Measurements from ENCODE around the gene HOXD8.

HOXD8 gene

DNA sequence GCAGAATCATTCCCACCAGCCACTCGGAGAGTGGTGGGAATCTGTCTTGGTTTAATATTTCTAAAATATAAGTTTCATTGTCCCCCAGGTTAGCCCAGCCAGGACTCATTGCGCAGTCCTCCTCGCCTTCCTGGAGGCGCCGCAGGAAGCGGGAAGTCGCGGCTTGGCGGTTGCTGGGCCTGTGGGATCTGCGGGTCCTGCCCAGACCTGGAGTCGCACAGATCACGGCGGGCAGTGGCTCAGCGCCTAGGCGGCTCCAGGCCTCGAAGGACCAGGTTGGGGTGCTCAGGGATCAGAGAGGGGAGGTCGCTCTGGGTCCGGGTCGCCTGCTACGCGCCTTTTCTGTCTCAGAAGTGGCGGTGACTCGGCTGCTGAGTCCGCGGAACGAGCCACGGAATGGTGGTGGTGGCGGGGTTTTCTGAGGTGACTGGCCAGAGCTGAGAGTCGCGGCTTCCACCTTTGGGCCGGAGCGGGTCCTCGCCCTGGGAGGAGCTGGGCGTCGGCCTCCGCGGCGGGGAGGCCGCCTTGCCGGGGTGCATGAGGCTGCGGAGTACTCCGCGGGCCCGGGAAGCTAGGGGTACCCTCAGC lies 30.3 kb downstream of the HOXD8 start:
- no peak for TF ChIP-seq EZH2phosphoT487 (conservative IDR thresholded peaks at IDR 0.05; ENCODE audit: low read length)
- TF ChIP-seq, protein P1, sequence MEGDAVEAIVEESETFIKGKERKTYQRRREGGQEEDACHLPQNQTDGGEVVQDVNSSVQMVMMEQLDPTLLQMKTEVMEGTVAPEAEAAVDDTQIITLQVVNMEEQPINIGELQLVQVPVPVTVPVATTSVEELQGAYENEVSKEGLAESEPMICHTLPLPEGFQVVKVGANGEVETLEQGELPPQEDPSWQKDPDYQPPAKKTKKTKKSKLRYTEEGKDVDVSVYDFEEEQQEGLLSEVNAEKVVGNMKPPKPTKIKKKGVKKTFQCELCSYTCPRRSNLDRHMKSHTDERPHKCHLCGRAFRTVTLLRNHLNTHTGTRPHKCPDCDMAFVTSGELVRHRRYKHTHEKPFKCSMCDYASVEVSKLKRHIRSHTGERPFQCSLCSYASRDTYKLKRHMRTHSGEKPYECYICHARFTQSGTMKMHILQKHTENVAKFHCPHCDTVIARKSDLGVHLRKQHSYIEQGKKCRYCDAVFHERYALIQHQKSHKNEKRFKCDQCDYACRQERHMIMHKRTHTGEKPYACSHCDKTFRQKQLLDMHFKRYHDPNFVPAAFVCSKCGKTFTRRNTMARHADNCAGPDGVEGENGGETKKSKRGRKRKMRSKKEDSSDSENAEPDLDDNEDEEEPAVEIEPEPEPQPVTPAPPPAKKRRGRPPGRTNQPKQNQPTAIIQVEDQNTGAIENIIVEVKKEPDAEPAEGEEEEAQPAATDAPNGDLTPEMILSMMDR (IDR thresholded peaks at IDR 0.05; ENCODE audit: insufficient read depth, low read length, poor library complexity, severe bottlenecking): no peak
- no peak overlapping the region for H2AFZ ChIP-seq (ENCODE audit: low read depth, low read length, severe bottlenecking)

DNA sequence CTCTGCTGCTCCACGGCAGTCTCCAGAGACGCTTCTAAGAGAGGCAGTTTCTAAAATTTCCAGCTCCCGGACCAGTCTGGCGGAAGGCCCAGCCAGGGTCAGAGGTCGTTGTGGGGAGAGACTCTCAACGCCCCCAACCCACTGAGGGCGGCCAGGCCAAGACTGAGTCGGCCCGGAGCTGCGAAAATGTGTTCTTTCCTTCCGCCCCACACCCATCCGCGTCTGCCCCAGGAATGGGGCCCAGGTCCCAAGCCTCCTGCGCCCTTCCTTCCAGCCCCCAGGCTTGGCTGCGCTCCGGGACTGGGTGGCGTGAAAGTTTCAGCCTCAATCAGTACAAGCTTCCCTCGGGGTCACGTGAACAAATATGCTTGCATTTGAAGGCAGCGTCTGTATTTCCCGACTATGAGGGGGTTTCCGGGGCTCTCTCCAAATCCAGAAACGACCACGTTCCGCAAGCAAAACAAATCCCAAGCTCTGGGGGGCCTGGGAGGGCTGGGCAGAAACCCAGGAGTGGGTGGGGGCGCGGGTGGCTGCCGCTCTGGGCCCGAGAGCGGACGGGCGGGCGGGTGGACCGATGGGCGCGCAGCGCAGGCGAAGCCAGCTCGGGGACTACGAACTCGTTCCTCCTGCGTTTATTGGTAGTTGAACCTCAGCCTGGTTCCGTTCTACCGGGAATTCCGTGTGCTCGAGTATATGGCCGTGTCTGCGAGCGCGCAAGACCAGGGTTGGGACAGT lies 30.9 kb downstream of the HOXD8 start:
- Histone ChIP-seq H3K4me3 (ENCODE audit: insufficient read depth, low read length, poor library complexity, severe bottlenecking) (no peak overlapping the region), H4K20me1 (ENCODE audit: low read depth, low read length) (no peaks in the 10 kb centered on the region), H3K36me3 (ENCODE audit: low read length) (no peaks in the 10 kb centered on the region), H3F3A (ENCODE audit: insufficient read depth) (no peaks in the 10 kb centered on the region), H3K27me3 (ENCODE audit: low read length) (no peaks in the 10 kb centered on the region), H3K9me2 (replicated peaks; ENCODE audit: insufficient read depth, low read length) (no peaks in the 10 kb centered on the region), H2AFZ (ENCODE audit: low read depth, low read length, severe bottlenecking) (no peak overlapping the region), H3K4me2 (ENCODE audit: low read depth, low read length, poor library complexity, severe bottlenecking) (no peak overlapping the region), H3K9me3 (ENCODE audit: insufficient read depth, low read length) (no peaks in the 10 kb centered on the region), H3K9ac (ENCODE audit: low read length) (no peak overlapping the region), H3K27ac (ENCODE audit: low read depth, low read length) (no peak overlapping the region), H3K79me2 (ENCODE audit: insufficient read depth, low read length) (no peaks in the 10 kb centered on the region)
- TF ChIP-seq, protein P1 (IDR thresholded peaks at IDR 0.05; ENCODE audit: insufficient read depth, low read length, poor library complexity, severe bottlenecking): no peak
- no peak for TF ChIP-seq EZH2phosphoT487 (conservative IDR thresholded peaks at IDR 0.05; ENCODE audit: low read length)

More for the DNA sequence above, 30.3 kb downstream of the HOXD8 start:
- Histone ChIP-seq H3K27ac (ENCODE audit: low read depth, low read length) (no peak overlapping the region), H3K27me3 (ENCODE audit: low read length) (no peaks in the 10 kb centered on the region), H3K4me2 (ENCODE audit: low read depth, low read length, poor library complexity, severe bottlenecking) (no peak overlapping the region), H4K20me1 (ENCODE audit: low read depth, low read length) (no peaks in the 10 kb centered on the region), H3F3A (ENCODE audit: insufficient read depth) (no peaks in the 10 kb centered on the region), H3K79me2 (ENCODE audit: insufficient read depth, low read length) (no peaks in the 10 kb centered on the region), H3K36me3 (ENCODE audit: low read length) (no peaks in the 10 kb centered on the region), H3K9me2 (replicated peaks; ENCODE audit: insufficient read depth, low read length) (no peaks in the 10 kb centered on the region), H3K9ac (ENCODE audit: low read length) (no peak overlapping the region), H3K4me3 (ENCODE audit: insufficient read depth, low read length, poor library complexity, severe bottlenecking) (no peak overlapping the region), H3K9me3 (ENCODE audit: insufficient read depth, low read length) (no peaks in the 10 kb centered on the region)

DNA sequence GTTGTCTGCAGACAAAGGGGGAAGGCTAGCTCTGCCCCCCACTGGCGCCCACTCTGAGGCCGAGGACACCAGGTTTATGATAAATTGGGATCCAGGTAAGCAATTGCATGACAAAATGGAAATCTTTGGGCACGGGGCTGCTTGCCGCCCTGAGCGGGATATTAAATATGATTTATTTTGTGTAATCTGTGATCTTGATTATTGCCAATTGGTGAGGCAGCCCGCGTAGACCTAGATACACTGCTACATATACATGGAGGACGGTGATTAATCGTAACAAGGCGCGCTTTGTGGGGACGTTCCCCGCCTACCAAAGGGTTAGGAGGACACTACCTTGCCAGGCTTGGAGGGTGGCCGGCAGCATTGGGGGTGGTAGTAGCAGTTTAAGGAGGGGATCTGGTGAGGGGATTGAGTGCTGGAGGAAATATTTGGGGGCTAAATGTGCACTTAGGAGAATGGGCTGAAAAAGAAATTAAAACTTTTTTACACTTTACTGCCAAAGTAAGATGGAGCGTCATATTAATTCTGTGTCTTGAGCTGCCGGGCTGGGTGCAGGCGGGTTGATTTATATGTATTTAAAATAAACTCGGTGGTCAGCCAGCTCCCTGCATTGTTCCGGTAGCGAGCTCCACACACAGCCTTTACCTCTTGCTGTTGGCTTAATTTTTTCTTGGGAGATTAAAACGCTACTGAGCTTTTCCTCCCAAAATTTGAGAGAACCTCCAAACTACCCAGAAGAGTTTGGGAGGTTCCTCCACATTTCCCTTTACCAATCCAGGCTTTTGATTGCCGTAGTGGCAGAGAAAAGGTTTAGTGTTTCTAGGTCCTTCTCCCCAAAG lies 31.7 kb downstream of the HOXD8 start:
- Histone ChIP-seq H3K4me2 (ENCODE audit: low read depth, low read length, poor library complexity, severe bottlenecking) (no peak overlapping the region), H3K9ac (ENCODE audit: low read length) (no peak overlapping the region), H3K36me3 (ENCODE audit: low read length) (no peaks in the 10 kb centered on the region), H3K79me2 (ENCODE audit: insufficient read depth, low read length) (no peaks in the 10 kb centered on the region), H3K4me3 (ENCODE audit: insufficient read depth, low read length, poor library complexity, severe bottlenecking) (no peak overlapping the region), H3K27me3 (ENCODE audit: low read length) (no peaks in the 10 kb centered on the region), H4K20me1 (ENCODE audit: low read depth, low read length) (no peaks in the 10 kb centered on the region), H3K9me3 (ENCODE audit: insufficient read depth, low read length) (no peaks in the 10 kb centered on the region), H3K9me2 (replicated peaks; ENCODE audit: insufficient read depth, low read length) (no peaks in the 10 kb centered on the region), H3F3A (ENCODE audit: insufficient read depth) (no peaks in the 10 kb centered on the region), H3K27ac (ENCODE audit: low read depth, low read length) (no peak overlapping the region), H2AFZ (ENCODE audit: low read depth, low read length, severe bottlenecking) (no peak overlapping the region)
- no peak for TF ChIP-seq EZH2phosphoT487 (conservative IDR thresholded peaks at IDR 0.05; ENCODE audit: low read length)
- TF ChIP-seq, protein P1 (IDR thresholded peaks at IDR 0.05; ENCODE audit: insufficient read depth, low read length, poor library complexity, severe bottlenecking): no peak
